Suprapubic skin (tissue), 4 donors: ENCODE data around the gene PDE4B. TPM values are rescaled to one million over a fixed set of nuclear protein-coding genes. Genes with fewer than 3 reads are reported as not detected.
"Not testable (repeated sequence)": the region's sequence is repeated elsewhere in the genome, so short reads cannot be mapped to it uniquely, and the experiment has no call there.

Experiments
- DNase-seq, 2 donors: peaks; one replicate each; pipeline ENCODE4 v3.0.0-alpha.2; 2019; ENCODE audit warnings: low spot score in 2 of 2
- H3K27ac ChIP-seq: fragments of 200-600 bp; sonication (generic); one replicate; pipeline ENCODE4 v1.5.1; 2019
- H3K27me3 ChIP-seq: fragments of 200-600 bp; sonication (generic); one replicate; pipeline ENCODE4 v1.5.1; 2019
- H3K36me3 ChIP-seq: fragments of 200-600 bp; sonication (generic); one replicate; pipeline ENCODE4 v1.5.1; 2019
- H3K4me1 ChIP-seq: fragments of 200-600 bp; sonication (generic); one replicate; pipeline ENCODE4 v1.5.1; 2019
- H3K4me3 ChIP-seq: fragments of 200-600 bp; sonication (generic); one replicate; pipeline ENCODE4 v1.5.1; 2019; ENCODE audit warnings: mild to moderate bottlenecking
- H3K9me3 ChIP-seq: fragments of 200-600 bp; sonication (generic); one replicate; pipeline ENCODE4 v1.5.1; 2019
- CTCF ChIP-seq, 2 donors: fragments of 200-600 bp in 1 of 2; fragments of 450-650 bp in 1 of 2; sonication (generic) in 1 of 2; IDR thresholded peaks; one replicate each; pipeline ENCODE4 v1.5.1; 2016 to 2019; ENCODE audit warnings: antibody characterized with exemption in 2 of 2, mild to moderate bottlenecking in 1 of 2, moderate library complexity in 1 of 2
- EP300 ChIP-seq: sonication (generic); formaldehyde crosslinking; IDR thresholded peaks from one replicate; pipeline ENCODE4 v1.6.1; 2017; ENCODE audit warnings: antibody characterized with exemption
- POLR2A ChIP-seq, 2 donors: fragments of 450-650 bp; IDR thresholded peaks; one replicate each; pipeline ENCODE4 v1.6.1; 2017; ENCODE audit warnings: antibody characterized with exemption in 2 of 2, mild to moderate bottlenecking in 2 of 2, moderate library complexity in 2 of 2
- POLR2AphosphoS5 ChIP-seq, 3 donors: sonication (generic); formaldehyde crosslinking; IDR thresholded peaks; one replicate each; pipeline ENCODE4 v1.6.1; 2017; ENCODE audit warnings: antibody characterized with exemption in 3 of 3
- WGBS: methylation state at CpG from one replicate; pipeline ENCODE4 v1.1.5; 2018; 5-methylcytosine and 5-hydroxymethylcytosine counted together
- total RNA-seq, 4 donors: library from RNA; depleted of rRNA; stranded (reverse); fragments of >200 nt; gene quantifications; one replicate each; pipeline ENCODE4 v1.1.0, GENCODE V29; 2016

The PDE4B gene
- total RNA-seq, 4 donors from 2014 or later, result 14.2 to 27.6 (median 16.7) TPM

GRCh38 chr1:66046415-66046814 is 253.7 kb downstream of the PDE4B start:
- no peak for DNase-seq
- WGBS, result 69% methylated on average over 4 of the region's 4 CpGs
- TF ChIP-seq EP300 (no peak), POLR2AphosphoS5 (IDR thresholded peaks at IDR 0.05) (no peak), CTCF (IDR thresholded peaks at IDR 0.05) (no peak), POLR2A (IDR thresholded peaks at IDR 0.05) (no peak)
- no peaks in the 10 kb centered on the region for H3K36me3 ChIP-seq
- no peaks in the 10 kb centered on the region for H3K27me3 ChIP-seq
- H3K9me3 ChIP-seq, result no peaks in the 10 kb centered on the region
- no peaks in the 10 kb centered on the region for H3K4me1 ChIP-seq
- no peak overlapping the region for H3K4me3 ChIP-seq
- H3K27ac ChIP-seq, result no peak overlapping the region

DNA sequence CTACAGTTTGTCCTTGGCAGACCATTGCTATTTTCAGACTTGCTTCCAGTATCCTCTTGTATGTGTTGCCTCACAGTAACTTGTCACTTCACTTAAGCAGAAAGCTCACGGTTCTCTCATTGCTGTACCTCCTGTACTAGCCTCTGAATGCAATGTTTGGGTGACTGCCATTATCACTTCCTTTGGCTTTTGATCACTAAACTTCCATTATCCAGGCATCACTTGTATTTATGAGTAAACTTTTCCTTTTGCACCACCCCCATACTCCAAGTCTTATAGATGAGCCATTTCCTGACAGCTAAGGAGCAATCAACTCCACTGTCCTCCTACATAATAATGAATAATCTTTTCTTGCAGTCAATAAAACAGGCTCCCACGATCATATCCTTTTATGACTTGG is 255.3 kb downstream of the PDE4B start:
- no peaks in the 10 kb centered on the region for H3K27me3 ChIP-seq
- no peaks in the 10 kb centered on the region for H3K4me1 ChIP-seq
- DNase-seq, result no peak
- TF ChIP-seq EP300 (no peak), POLR2AphosphoS5 (IDR thresholded peaks at IDR 0.05) (no peak), POLR2A (IDR thresholded peaks at IDR 0.05) (no peak), CTCF (IDR thresholded peaks at IDR 0.05) (no peak)
- WGBS, result 68% methylated on average over 2 of the region's 2 CpGs
- H3K9me3 ChIP-seq, result no peaks in the 10 kb centered on the region
- no peak overlapping the region for H3K4me3 ChIP-seq
- H3K27ac ChIP-seq, result no peak overlapping the region
- H3K36me3 ChIP-seq, result no peaks in the 10 kb centered on the region

DNA sequence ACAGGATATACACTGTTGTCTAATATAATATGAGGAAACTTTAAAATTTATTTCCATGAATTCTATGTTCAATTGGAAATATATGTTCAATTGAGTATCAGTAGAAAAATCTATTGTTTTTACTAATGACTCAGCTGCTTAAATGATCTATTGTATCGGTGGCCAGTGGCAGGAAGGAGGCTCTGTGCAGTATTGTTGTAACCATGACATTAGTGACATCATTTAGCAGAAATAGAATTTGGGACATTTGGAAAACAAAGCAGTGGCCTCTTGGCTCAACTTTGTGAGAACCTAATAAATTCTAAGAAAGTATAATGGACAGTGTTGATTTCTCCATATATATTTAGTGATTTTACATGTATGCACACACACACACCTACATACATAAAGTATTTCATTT is 257.4 kb downstream of the PDE4B start:
- WGBS, result 78% methylated on average over 1 of the region's 1 CpG
- TF ChIP-seq EP300 (no peak), POLR2AphosphoS5 (IDR thresholded peaks at IDR 0.05) (no peak), POLR2A (IDR thresholded peaks at IDR 0.05) (no peak), CTCF (IDR thresholded peaks at IDR 0.05) (no peak)
- no peaks in the 10 kb centered on the region for H3K27me3 ChIP-seq
- no peaks in the 10 kb centered on the region for H3K36me3 ChIP-seq
- H3K4me1 ChIP-seq, result no peaks in the 10 kb centered on the region
- H3K9me3 ChIP-seq, result no peaks in the 10 kb centered on the region
- no peak overlapping the region for H3K27ac ChIP-seq
- no peak for DNase-seq
- no peak overlapping the region for H3K4me3 ChIP-seq

DNA sequence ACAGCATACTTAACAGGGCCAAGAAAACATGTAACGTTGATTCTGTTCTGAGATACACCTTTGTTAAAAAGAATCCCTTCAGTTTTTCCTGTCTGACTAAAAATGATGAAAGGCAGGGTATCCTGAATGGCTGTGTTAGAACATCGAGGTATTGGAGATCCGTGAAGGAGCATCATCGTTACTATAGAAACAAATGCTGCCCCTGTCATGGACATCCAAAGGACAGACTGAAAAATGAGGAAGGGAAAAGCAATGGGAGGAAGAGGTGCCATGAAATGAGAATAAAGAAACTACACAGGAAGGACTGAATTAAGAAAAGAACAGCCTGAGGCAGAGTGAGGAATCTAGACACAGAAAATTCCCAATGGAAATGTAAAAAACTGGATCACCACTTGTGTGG is 257.9 kb downstream of the PDE4B start:
- Histone ChIP-seq H3K27me3 (no peaks in the 10 kb centered on the region), H3K4me1 (no peaks in the 10 kb centered on the region), H3K36me3 (no peaks in the 10 kb centered on the region), H3K9me3 (no peaks in the 10 kb centered on the region), H3K27ac (no peak overlapping the region), H3K4me3 (no peak overlapping the region)
- TF ChIP-seq EP300, result no peak
- WGBS, result 59% methylated on average over 4 of the region's 4 CpGs
- DNase-seq, result no peak

GRCh38 chr1:66055092-66055491 is 262.4 kb downstream of the PDE4B start:
- H3K36me3 ChIP-seq, result no peaks in the 10 kb centered on the region
- no peaks in the 10 kb centered on the region for H3K4me1 ChIP-seq
- WGBS, result 82% methylated on average over 3 of the region's 3 CpGs
- DNase-seq, result no peak
- no peaks in the 10 kb centered on the region for H3K9me3 ChIP-seq
- H3K4me3 ChIP-seq, result no peak overlapping the region
- TF ChIP-seq POLR2A (IDR thresholded peaks at IDR 0.05) (no peak), EP300 (no peak), CTCF (IDR thresholded peaks at IDR 0.05) (no peak), POLR2AphosphoS5 (IDR thresholded peaks at IDR 0.05) (no peak)
- no peak overlapping the region for H3K27ac ChIP-seq
- H3K27me3 ChIP-seq, result no peaks in the 10 kb centered on the region

DNA sequence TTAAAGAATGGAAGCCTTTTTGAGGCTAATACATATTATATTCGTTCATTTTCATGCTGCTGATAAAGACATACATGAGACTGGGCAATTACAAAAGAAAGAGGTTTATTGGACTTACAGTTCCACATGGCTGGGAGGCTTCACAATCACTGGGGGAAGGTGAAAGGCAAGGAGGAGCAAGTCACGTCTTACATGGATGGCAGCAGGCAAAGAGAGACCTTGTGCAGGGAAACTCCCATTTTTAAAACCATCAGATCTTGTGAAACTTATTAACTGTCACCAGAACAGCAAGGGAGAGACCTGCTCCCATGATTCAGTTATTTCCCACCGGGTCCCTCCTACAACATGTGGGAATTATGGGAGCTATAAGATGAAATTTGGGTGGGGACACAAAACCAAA is 264.8 kb downstream of the PDE4B start:
- not testable (repeated sequence) for H3K4me1 ChIP-seq, H3K27ac ChIP-seq, H3K4me3 ChIP-seq, H3K27me3 ChIP-seq, H3K9me3 ChIP-seq, H3K36me3 ChIP-seq, DNase-seq
- 73% methylated on average over 3 of the region's 3 CpGs for WGBS
